ENCODE results near the gene EIF3D. TPM values are rescaled to one million over a fixed set of nuclear protein-coding genes. Genes with fewer than 3 reads are reported as not detected.

The EIF3D gene
- total and polyA plus RNA-seq, 2 of the 8 experiments (the other 6 are each of a cell fraction or from before 2014, with no cell fraction given), result 195 to 408 TPM

DNA sequence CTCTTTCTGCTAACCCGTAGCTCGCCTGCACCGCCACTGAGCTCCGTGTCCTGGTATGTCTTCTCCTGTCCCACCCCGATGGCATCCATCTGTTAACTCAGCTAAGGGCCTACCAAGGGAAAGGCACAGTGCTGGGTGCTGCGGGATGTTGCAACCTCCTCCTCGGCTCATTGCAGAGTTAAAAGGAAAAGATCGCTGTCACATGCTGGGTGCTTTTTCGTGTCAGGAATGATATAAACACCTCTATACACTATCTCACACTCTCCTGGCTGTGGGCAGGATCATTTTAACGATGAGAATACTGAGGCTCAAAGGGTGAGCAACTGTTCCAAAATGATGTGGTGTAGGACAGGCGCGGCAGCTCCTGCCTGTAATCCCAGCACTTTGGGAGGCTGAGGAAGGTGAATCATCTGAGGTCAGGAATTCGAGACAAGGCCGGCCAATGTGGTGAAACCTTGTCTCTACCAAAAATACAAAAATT, 57.6 kb downstream of the EIF3D start (continued):
- TF ChIP-seq CBX8 (IDR thresholded peaks at IDR 0.05; ENCODE audit: borderline replicate concordance, low read depth, low read length), result no peak
